ENCODE measurements around the gene PES1.

Gene PES1

DNA sequence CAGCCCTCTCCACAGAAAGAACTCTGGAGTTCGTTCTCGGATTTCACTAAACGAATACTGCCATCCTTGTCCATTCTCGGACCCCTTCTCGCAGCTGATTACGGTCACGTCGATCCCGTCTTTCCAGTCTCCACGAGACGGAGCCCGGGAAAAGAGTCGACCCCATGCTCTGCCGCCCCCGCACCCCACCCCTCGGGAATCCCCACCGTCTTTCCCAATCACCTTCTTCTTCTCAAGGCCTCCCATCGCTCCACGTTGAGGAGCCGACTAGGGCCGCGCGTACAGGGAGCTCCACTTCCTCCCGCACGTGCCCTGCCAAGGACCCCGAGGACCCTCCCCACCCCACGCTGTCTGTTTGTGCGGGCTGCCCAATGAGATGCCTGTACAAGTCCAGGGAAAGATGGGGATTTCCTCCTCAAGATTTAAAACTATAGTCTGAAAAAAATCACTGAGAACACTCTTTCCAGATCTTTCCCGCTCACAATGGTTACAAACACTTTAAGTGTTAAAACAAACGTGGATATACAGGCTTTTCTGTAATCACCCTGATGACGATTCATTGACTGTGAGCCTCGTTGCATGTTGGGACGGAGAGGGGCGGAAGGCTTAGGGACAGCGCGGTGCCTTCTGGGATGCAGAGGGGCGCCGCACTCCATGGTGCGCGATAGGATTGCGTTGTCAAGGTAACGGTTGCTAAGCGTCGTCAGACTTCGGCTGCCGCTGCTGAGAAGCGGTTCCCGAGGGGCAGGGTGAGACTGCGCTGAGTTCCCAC is at the start of gene PES1:
TSS of gene PES1 (minus strand) at position 323 of the 772 bp plus-strand sequence. CDS start at position 246, 77 bp downstream.
- no peaks in the 10 kb centered on the region for H4K20me1 ChIP-seq (ENCODE audit: insufficient read depth, low read length, poor library complexity, severe bottlenecking)
- H2AFZ ChIP-seq (ENCODE audit: low read length): peak within 1 kb of the TSS; percentile 67; the same call in 1 of the 2 replicates
- no peaks in the 10 kb centered on the region for H3F3A ChIP-seq (ENCODE audit: low read depth)
- TF ChIP-seq CTCF (conservative IDR thresholded peaks at IDR 0.05; ENCODE audit: low read length) (no peak), EZH2phosphoT487 (IDR thresholded peaks at IDR 0.05; ENCODE audit: borderline replicate concordance) (no peak)
- no peaks in the 10 kb centered on the region for H3K27me3 ChIP-seq (ENCODE audit: insufficient read depth, low read length, poor library complexity, severe bottlenecking)
- peaks cover 26% of the 10 kb centered on the region for H3K79me2 ChIP-seq (ENCODE audit: insufficient read depth, low read length)
- no peaks in the 10 kb centered on the region for H3K9me2 ChIP-seq (replicated peaks; ENCODE audit: low read depth, low read length)
- peak within 1 kb of the TSS; percentile 87 for H3K9ac ChIP-seq (ENCODE audit: low read depth, low read length, poor library complexity, severe bottlenecking)
- no peaks in the 10 kb centered on the region for H3K9me3 ChIP-seq (ENCODE audit: insufficient read depth, low read depth, low read length)
- H3K36me3 ChIP-seq (ENCODE audit: insufficient read depth, low read length): peaks cover 16% of the 10 kb centered on the region; the same call in 1 of the 2 replicates
- peaks cover 17% of the 10 kb centered on the region for H3K4me1 ChIP-seq (ENCODE audit: insufficient read depth, low read length, poor library complexity, severe bottlenecking)
- peak within 1 kb of the TSS; percentile 88 for H3K4me3 ChIP-seq (ENCODE audit: low read length, poor library complexity, severe bottlenecking)
- H3K4me2 ChIP-seq (ENCODE audit: low read depth, low read length, poor library complexity, severe bottlenecking): peak within 1 kb of the TSS; percentile 92

GRCh38 chr22:30640839-30641430 is 49.2 kb upstream of the PES1 start:
- peaks cover 4% of the 10 kb centered on the region for H3K4me1 ChIP-seq (ENCODE audit: insufficient read depth, low read length, poor library complexity, severe bottlenecking)
- no peak overlapping the region for H3K4me3 ChIP-seq (ENCODE audit: low read length, poor library complexity, severe bottlenecking)
- H3F3A ChIP-seq (ENCODE audit: low read depth): no peaks in the 10 kb centered on the region
- H3K79me2 ChIP-seq (ENCODE audit: insufficient read depth, low read length): no peaks in the 10 kb centered on the region
- H2AFZ ChIP-seq (ENCODE audit: low read length): no peak overlapping the region
- H3K36me3 ChIP-seq (ENCODE audit: insufficient read depth, low read length): no peaks in the 10 kb centered on the region
- no peaks in the 10 kb centered on the region for H4K20me1 ChIP-seq (ENCODE audit: insufficient read depth, low read length, poor library complexity, severe bottlenecking)
- H3K4me2 ChIP-seq (ENCODE audit: low read depth, low read length, poor library complexity, severe bottlenecking): no peak overlapping the region
- H3K9ac ChIP-seq (ENCODE audit: low read depth, low read length, poor library complexity, severe bottlenecking): no peak overlapping the region
- no peaks in the 10 kb centered on the region for H3K9me2 ChIP-seq (replicated peaks; ENCODE audit: low read depth, low read length)
- TF ChIP-seq EZH2phosphoT487 (IDR thresholded peaks at IDR 0.05; ENCODE audit: borderline replicate concordance) (no peak), CTCF (conservative IDR thresholded peaks at IDR 0.05; ENCODE audit: low read length) (no peak)
- no peaks in the 10 kb centered on the region for H3K27me3 ChIP-seq (ENCODE audit: insufficient read depth, low read length, poor library complexity, severe bottlenecking)
- no peaks in the 10 kb centered on the region for H3K9me3 ChIP-seq (ENCODE audit: insufficient read depth, low read depth, low read length)

DNA sequence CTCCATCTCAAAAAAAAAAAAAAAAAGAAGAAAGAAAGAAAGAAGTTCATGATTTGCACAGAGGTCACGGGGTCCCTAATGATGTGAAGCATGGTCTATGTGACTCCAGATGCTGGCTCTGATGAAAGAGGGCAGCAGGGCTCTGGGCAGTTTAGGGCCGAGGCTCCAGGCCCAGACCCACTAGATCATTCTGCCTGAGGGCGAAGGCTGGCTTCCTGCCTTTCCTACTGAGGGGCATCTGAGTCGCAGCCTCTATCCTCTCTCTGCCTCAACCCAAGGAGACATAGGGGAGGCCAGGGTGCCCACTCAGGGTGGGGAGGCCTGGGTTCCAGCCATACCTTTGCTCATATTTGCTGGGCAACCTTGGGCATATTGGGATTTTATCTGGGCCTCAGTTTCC is 48.7 kb upstream of the PES1 start:
- Histone ChIP-seq H3F3A (ENCODE audit: low read depth) (no peaks in the 10 kb centered on the region), H3K9me3 (ENCODE audit: insufficient read depth, low read depth, low read length) (no peaks in the 10 kb centered on the region), H3K4me3 (ENCODE audit: low read length, poor library complexity, severe bottlenecking) (no peak overlapping the region), H3K79me2 (ENCODE audit: insufficient read depth, low read length) (no peaks in the 10 kb centered on the region), H3K4me1 (ENCODE audit: insufficient read depth, low read length, poor library complexity, severe bottlenecking) (peaks cover 7% of the 10 kb centered on the region), H2AFZ (ENCODE audit: low read length) (no peak overlapping the region), H3K9ac (ENCODE audit: low read depth, low read length, poor library complexity, severe bottlenecking) (no peak overlapping the region), H3K4me2 (ENCODE audit: low read depth, low read length, poor library complexity, severe bottlenecking) (no peak overlapping the region), H3K9me2 (replicated peaks; ENCODE audit: low read depth, low read length) (no peaks in the 10 kb centered on the region), H3K27me3 (ENCODE audit: insufficient read depth, low read length, poor library complexity, severe bottlenecking) (no peaks in the 10 kb centered on the region), H4K20me1 (ENCODE audit: insufficient read depth, low read length, poor library complexity, severe bottlenecking) (no peaks in the 10 kb centered on the region), H3K36me3 (ENCODE audit: insufficient read depth, low read length) (no peaks in the 10 kb centered on the region)
- TF ChIP-seq CTCF (conservative IDR thresholded peaks at IDR 0.05; ENCODE audit: low read length): no peak
- TF ChIP-seq EZH2phosphoT487 (IDR thresholded peaks at IDR 0.05; ENCODE audit: borderline replicate concordance): no peak
